AG09309 (cell line): ENCODE data around the gene AKAP6.
A peak's percentile ranks its signal among the peaks of the same experiment; 100 is the strongest.

Experiments
- DNase-seq: peaks from one replicate; pipeline ENCODE4 v3.0.0-alpha.2; 2010; ENCODE audit warnings: low read depth
- H3K4me3 ChIP-seq: 2 replicates; pipeline ENCODE4 v1.5.1; 2011; ENCODE audit warnings: mild to moderate bottlenecking, low read depth, low read length, moderate library complexity; ENCODE audit not compliant: control insufficient read depth
- CTCF ChIP-seq: IDR thresholded peaks from 2 replicates; pipeline ENCODE4 v1.5.1; 2011; ENCODE audit warnings: mild to moderate bottlenecking, low read depth, low read length, inconsistent platforms; ENCODE audit not compliant: insufficient read depth, control insufficient read depth; ENCODE audit errors: missing control alignments

AKAP6 gene

GRCh38 chr14:32552766-32553165 is 223.7 kb downstream of the AKAP6 start:
- TF ChIP-seq CTCF = no peak
- no peak overlapping the region for H3K4me3 ChIP-seq
- no peak for DNase-seq

GRCh38 chr14:32559048-32559447 is 229.9 kb downstream of the AKAP6 start:
- no peak overlapping the region for H3K4me3 ChIP-seq
- no peak for TF ChIP-seq CTCF
- no peak for DNase-seq

- no peak overlapping the region for H3K4me3 ChIP-seq
- no peak for DNase-seq
- TF ChIP-seq CTCF = no peak
Measured at GRCh38 chr14:32559590-32559989, 230.5 kb downstream of the AKAP6 start.

GRCh38 chr14:32560209-32560857 is 231.2 kb downstream of the AKAP6 start:
- peak; percentile 85 for TF ChIP-seq CTCF
- H3K4me3 ChIP-seq = no peak overlapping the region
- peak; percentile 72 for DNase-seq

GRCh38 chr14:32561520-32561919 is 232.4 kb downstream of the AKAP6 start:
- TF ChIP-seq CTCF = no peak
- DNase-seq = peak; percentile 48
- no peak overlapping the region for H3K4me3 ChIP-seq

- no peak for TF ChIP-seq CTCF
- DNase-seq = no peak
Measured at GRCh38 chr14:32564596-32564995, 235.5 kb downstream of the AKAP6 start.

More at GRCh38 chr14:32564596-32564995, 235.5 kb downstream of the AKAP6 start:
- no peak overlapping the region for H3K4me3 ChIP-seq
